IMR-90 (cell line): Measurements from ENCODE around the gene CHI3L1. TPM values are rescaled to one million over a fixed set of nuclear protein-coding genes. Genes with fewer than 3 reads are reported as not detected.

ENCODE experiments used
- ATAC-seq: fragments of 200-7000 bp; cut with Tn5 transposase; 2 replicates; pipeline ENCODE4 v1.9.1; 2020; ENCODE audit warnings: low read depth, mild to moderate bottlenecking, moderate library complexity
- BruUV-seq: library from RNA; stranded (reverse); fragments of 400-500 nt; replicated peaks from 2 replicates; lab custom pipeline; 2021; lab: Mats Ljungman, UMichigan
- CTCF ChIA-PET: fragments of 300-600 bp; formaldehyde crosslinking; extraction: SDS; loops from one replicate; lab custom pipeline; 2021; ENCODE audit warnings: antibody characterized with exemption; lab: Yijun Ruan, JAX
- POLR2A ChIA-PET: fragments of 300-600 bp; sonication (Branson Sonifier 250); formaldehyde crosslinking; loops from one replicate; lab custom pipeline; 2022; ENCODE audit warnings: antibody characterized with exemption; ENCODE audit not compliant: unreplicated experiment; lab: Charles Lee
- DNase-seq: peaks from one replicate; pipeline ENCODE4 v3.0.0; 2013
- H2AFZ ChIP-seq: replicated peaks from 2 replicates; pipeline ENCODE3; 2013; ENCODE audit warnings: low read length, mild to moderate bottlenecking; ENCODE audit not compliant: poor library complexity
- H2AK5ac ChIP-seq: 2 replicates; pipeline ENCODE4 v1.6.1; 2013; ENCODE audit warnings: low read depth, low read length, inconsistent platforms
- H2AK9ac ChIP-seq: replicated peaks from 2 replicates; pipeline ENCODE3; 2013; ENCODE audit warnings: mild to moderate bottlenecking, low read depth, low read length, moderate library complexity; ENCODE audit not compliant: poor library complexity
- H2BK120ac ChIP-seq: 2 replicates; pipeline ENCODE4 v1.6.1; 2013; ENCODE audit warnings: low read depth, low read length, inconsistent platforms
- H2BK15ac ChIP-seq: 3 replicates; pipeline ENCODE4 v1.6.1; 2013; ENCODE audit warnings: low read depth, low read length, inconsistent platforms
- H2BK20ac ChIP-seq: 2 replicates; pipeline ENCODE4 v1.6.1; 2013; ENCODE audit warnings: low read depth, mild to moderate bottlenecking, inconsistent platforms, low read length, moderate library complexity
- H2BK5ac ChIP-seq: 2 replicates; pipeline ENCODE4 v1.6.1; 2013; ENCODE audit warnings: mild to moderate bottlenecking, low read depth, low read length, inconsistent platforms; ENCODE audit not compliant: poor library complexity, severe bottlenecking
- H3K14ac ChIP-seq: replicated peaks from 2 replicates; pipeline ENCODE4 v1.6.1; 2013; ENCODE audit warnings: low read depth, low read length, inconsistent platforms
- H3K18ac ChIP-seq: 2 replicates; pipeline ENCODE4 v1.6.1; 2013; ENCODE audit warnings: low read depth, low read length, control low read depth
- H3K23ac ChIP-seq: 2 replicates; pipeline ENCODE4 v1.6.1; 2013; ENCODE audit warnings: low read depth, low read length, inconsistent platforms
- H3K27ac ChIP-seq: 2 replicates; pipeline ENCODE4 v1.5.1; 2013; ENCODE audit warnings: mild to moderate bottlenecking, control low read depth, low read length; ENCODE audit not compliant: insufficient read depth
- H3K27me3 ChIP-seq: 2 replicates; pipeline ENCODE4 v1.6.1; 2013; ENCODE audit warnings: low read length; ENCODE audit not compliant: control insufficient read depth, insufficient read depth
- H3K36me3 ChIP-seq: 2 replicates; pipeline ENCODE4 v1.6.1; 2013; ENCODE audit warnings: low read length, mixed read lengths; ENCODE audit not compliant: control insufficient read depth, insufficient read depth
- H3K4ac ChIP-seq: 2 replicates; pipeline ENCODE4 v1.6.1; 2013; ENCODE audit warnings: low read depth, low read length, inconsistent platforms
- H3K4me1 ChIP-seq: 2 replicates; pipeline ENCODE4 v1.6.1; 2013; ENCODE audit warnings: low read length, mixed read lengths; ENCODE audit not compliant: control insufficient read depth, insufficient read depth
- H3K4me2 ChIP-seq: 2 replicates; pipeline ENCODE4 v1.6.1; 2013; ENCODE audit warnings: low read depth, mild to moderate bottlenecking, control low read depth, low read length, moderate library complexity
- H3K4me3 ChIP-seq: 2 replicates; pipeline ENCODE4 v1.5.1; 2013; ENCODE audit warnings: low read depth, mild to moderate bottlenecking, control low read depth, low read length, moderate library complexity; ENCODE audit not compliant: insufficient read depth
- H3K56ac ChIP-seq: 2 replicates; pipeline ENCODE4 v1.6.1; 2013; ENCODE audit warnings: low read length, inconsistent platforms; ENCODE audit not compliant: insufficient read depth; ENCODE audit errors: extremely low read depth
- H3K79me1 ChIP-seq, 2 experiments: 2 replicates each; pipeline ENCODE4 v1.6.1; 2013; ENCODE audit warnings: low read length in 2 of 2, inconsistent platforms in 1 of 2, low read depth in 1 of 2
- H3K9ac ChIP-seq: 2 replicates; pipeline ENCODE4 v1.6.1; 2013; ENCODE audit warnings: low read depth, low read length, control low read depth
- H3K9me1 ChIP-seq: 2 replicates; pipeline ENCODE4 v1.6.1; 2013; ENCODE audit warnings: low read length, inconsistent platforms; ENCODE audit not compliant: insufficient read depth
- H3K9me3 ChIP-seq: 2 replicates; pipeline ENCODE4 v1.6.1; 2013; ENCODE audit warnings: low read length; ENCODE audit not compliant: control insufficient read depth, insufficient read depth
- H4K20me1 ChIP-seq: 2 replicates; pipeline ENCODE4 v1.6.1; 2013; ENCODE audit warnings: low read length, inconsistent platforms; ENCODE audit not compliant: insufficient read depth
- H4K5ac ChIP-seq: 2 replicates; pipeline ENCODE4 v1.6.1; 2013; ENCODE audit warnings: mild to moderate bottlenecking, low read depth, low read length, control low read depth
- H4K8ac ChIP-seq, 2 experiments: 2 replicates each; pipeline ENCODE4 v1.6.1; 2013; ENCODE audit warnings: low read depth in 2 of 2, low read length in 2 of 2, control low read depth in 1 of 2, inconsistent platforms in 1 of 2
- H4K91ac ChIP-seq: 2 replicates; pipeline ENCODE4 v1.6.1; 2013; ENCODE audit warnings: low read depth, low read length, inconsistent platforms; ENCODE audit not compliant: insufficient read depth
- CEBPB ChIP-seq: IDR thresholded peaks from 2 replicates; pipeline ENCODE4 v1.6.1; 2012; ENCODE audit warnings: low read depth, low read length, improper control_type of control experiment
- FOS ChIP-seq: fragments of 150-350 bp; IDR thresholded peaks from 2 replicates; pipeline ENCODE4 v1.6.1; 2016; ENCODE audit warnings: low read depth, low read length
- MAZ ChIP-seq: IDR thresholded peaks from 2 replicates; pipeline ENCODE4 v1.6.1; 2012; ENCODE audit warnings: low read depth, mild to moderate bottlenecking, low read length, improper control_type of control experiment, moderate library complexity, borderline replicate concordance
- POLR2A ChIP-seq: IDR thresholded peaks from 2 replicates; pipeline ENCODE4 v1.6.1; 2012; ENCODE audit warnings: mild to moderate bottlenecking, low read depth, low read length
- RCOR1 ChIP-seq: IDR thresholded peaks from 2 replicates; pipeline ENCODE4 v1.6.1; 2012; ENCODE audit warnings: mild to moderate bottlenecking, low read length, improper control_type of control experiment; ENCODE audit not compliant: insufficient replicate concordance
- RFX5 ChIP-seq: IDR thresholded peaks from 2 replicates; pipeline ENCODE4 v1.8.0; 2012; ENCODE audit warnings: low read depth, mild to moderate bottlenecking, low read length, moderate library complexity
- WGBS, 2 experiments: methylation state at CpG; one replicate each; pipeline versions ENCODE4 v1.1.5 to v1.1.7; 2013; ENCODE audit warnings: missing lambda C conversion rate in 2 of 2; ENCODE audit not compliant: insufficient read length in 1 of 2; ENCODE audit errors: extremely low coverage in 2 of 2; 5-methylcytosine and 5-hydroxymethylcytosine counted together
- dilution Hi-C: fragments of 300-500 bp; cut with HindIII; formaldehyde crosslinking; loops from one replicate; pipeline ENCODE4 v1.14.3; 2018; ENCODE audit warnings: low sequenced_read_pairs; ENCODE audit not compliant: unreplicated experiment
- in situ Hi-C: fragments of 300-500 bp; cut with MboI; formaldehyde crosslinking; loops from 3 replicates; pipeline ENCODE4 v1.14.3; 2019; ENCODE audit warnings: low sequenced_read_pairs, inconsistent platforms, mixed read lengths
- intact Hi-C: fragments of 100-400 bp; cut with micrococcal nuclease; formaldehyde crosslinking; loops from 2 replicates; pipeline ENCODE4 v1.10.0; 2022
- polyA plus RNA-seq, 3 experiments: library from polyadenylated mRNA; depleted of rRNA; stranded (reverse); fragments of >200 nt; gene quantifications; 2 replicates each; pipeline ENCODE4 v1.2.3, GENCODE V29; 2012; ENCODE audit warnings: low replicate concordance in 1 of 3
- total RNA-seq: library from RNA; depleted of rRNA; stranded (reverse); fragments of >200 nt; gene quantifications from 2 replicates; pipeline ENCODE4 v1.2.3, GENCODE V29; 2012
- TF ChIP-seq, protein P1 (sequence below): conservative IDR thresholded peaks from 2 replicates; pipeline ENCODE4 v1.5.1; 2012; ENCODE audit warnings: mild to moderate bottlenecking, low read depth, low read length, improper control_type of control experiment
- TF ChIP-seq, protein P2 (sequence below): fragments of 150-350 bp; IDR thresholded peaks from 2 replicates; pipeline ENCODE4 v1.6.1; 2016; ENCODE audit warnings: low read depth, mild to moderate bottlenecking, low read length, moderate library complexity, borderline replicate concordance

Gene CHI3L1
- total and polyA plus RNA-seq, 2 of the 4 experiments (the other 2 are of a cell fraction), result 0.17 TPM; not detected in 1

DNA sequence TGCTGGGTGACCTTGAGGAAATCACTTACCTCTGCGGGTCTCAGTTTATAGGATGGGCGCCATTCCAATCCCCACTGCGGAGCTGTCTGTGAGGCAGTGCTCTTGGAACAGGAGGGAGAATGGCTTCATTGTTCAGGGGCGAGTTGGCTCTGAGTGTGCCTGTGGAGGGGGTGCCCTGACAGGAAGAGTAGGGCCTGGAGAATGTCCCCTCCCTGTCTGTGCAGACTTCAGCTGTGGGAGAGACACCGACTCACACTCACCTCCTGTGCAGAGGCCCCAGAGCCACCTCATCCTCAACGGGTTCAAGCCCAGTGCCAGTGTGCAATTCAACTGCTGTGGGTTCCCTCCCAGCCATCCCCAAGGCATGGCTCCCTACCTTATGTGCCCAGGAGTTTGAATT is 41.8 kb downstream of the CHI3L1 start:
- no TSS peak for BruUV-seq
- Histone ChIP-seq H2BK20ac (no peak overlapping the region), H3K27me3 (peaks cover 16% of the 10 kb centered on the region), H3K4me3 (no peak overlapping the region), H3K79me1 (no peaks in the 10 kb centered on the region), H2AFZ (no peak overlapping the region), H3K36me3 (no peaks in the 10 kb centered on the region), H3K23ac (no peak overlapping the region), H2BK120ac (no peak overlapping the region), H4K91ac (no peak overlapping the region), H3K9ac (no peak overlapping the region), H3K9me1 (no peaks in the 10 kb centered on the region), H2AK5ac (no peak overlapping the region), H3K4me1 (no peaks in the 10 kb centered on the region; the same call in 1 of the 2 replicates), H2BK15ac (no peak overlapping the region), H3K18ac (no peak overlapping the region), H3K27ac (no peak overlapping the region), H4K8ac (no peak overlapping the region), H3K14ac (no peak overlapping the region), H3K9me3 (peaks cover 2% of the 10 kb centered on the region; the same call in 1 of the 2 replicates), H3K56ac (no peak overlapping the region), H4K20me1 (no peaks in the 10 kb centered on the region), H4K5ac (no peak overlapping the region), H2BK5ac (no peak overlapping the region), H3K4ac (no peak overlapping the region), H2AK9ac (no peak overlapping the region), H3K4me2 (no peak overlapping the region)
- POLR2A ChIA-PET, result no interaction called here
- in situ Hi-C loops (no loop called here), dilution Hi-C loops (no loop called here), intact Hi-C loops (no loop called here)
- DNase-seq, result peak; percentile 48
- CTCF ChIA-PET, result no interaction called here
- no peak for ATAC-seq
- TF ChIP-seq CEBPB, result no peak
- no peak for TF ChIP-seq RCOR1
- TF ChIP-seq, protein P1, sequence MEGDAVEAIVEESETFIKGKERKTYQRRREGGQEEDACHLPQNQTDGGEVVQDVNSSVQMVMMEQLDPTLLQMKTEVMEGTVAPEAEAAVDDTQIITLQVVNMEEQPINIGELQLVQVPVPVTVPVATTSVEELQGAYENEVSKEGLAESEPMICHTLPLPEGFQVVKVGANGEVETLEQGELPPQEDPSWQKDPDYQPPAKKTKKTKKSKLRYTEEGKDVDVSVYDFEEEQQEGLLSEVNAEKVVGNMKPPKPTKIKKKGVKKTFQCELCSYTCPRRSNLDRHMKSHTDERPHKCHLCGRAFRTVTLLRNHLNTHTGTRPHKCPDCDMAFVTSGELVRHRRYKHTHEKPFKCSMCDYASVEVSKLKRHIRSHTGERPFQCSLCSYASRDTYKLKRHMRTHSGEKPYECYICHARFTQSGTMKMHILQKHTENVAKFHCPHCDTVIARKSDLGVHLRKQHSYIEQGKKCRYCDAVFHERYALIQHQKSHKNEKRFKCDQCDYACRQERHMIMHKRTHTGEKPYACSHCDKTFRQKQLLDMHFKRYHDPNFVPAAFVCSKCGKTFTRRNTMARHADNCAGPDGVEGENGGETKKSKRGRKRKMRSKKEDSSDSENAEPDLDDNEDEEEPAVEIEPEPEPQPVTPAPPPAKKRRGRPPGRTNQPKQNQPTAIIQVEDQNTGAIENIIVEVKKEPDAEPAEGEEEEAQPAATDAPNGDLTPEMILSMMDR, result no peak
- no peak for TF ChIP-seq RFX5
- no peak for TF ChIP-seq POLR2A
- TF ChIP-seq FOS, result no peak
- no peak for TF ChIP-seq MAZ
- TF ChIP-seq, protein P2, sequence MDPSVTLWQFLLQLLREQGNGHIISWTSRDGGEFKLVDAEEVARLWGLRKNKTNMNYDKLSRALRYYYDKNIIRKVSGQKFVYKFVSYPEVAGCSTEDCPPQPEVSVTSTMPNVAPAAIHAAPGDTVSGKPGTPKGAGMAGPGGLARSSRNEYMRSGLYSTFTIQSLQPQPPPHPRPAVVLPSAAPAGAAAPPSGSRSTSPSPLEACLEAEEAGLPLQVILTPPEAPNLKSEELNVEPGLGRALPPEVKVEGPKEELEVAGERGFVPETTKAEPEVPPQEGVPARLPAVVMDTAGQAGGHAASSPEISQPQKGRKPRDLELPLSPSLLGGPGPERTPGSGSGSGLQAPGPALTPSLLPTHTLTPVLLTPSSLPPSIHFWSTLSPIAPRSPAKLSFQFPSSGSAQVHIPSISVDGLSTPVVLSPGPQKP, result no peak
- no CpG with 5 or more reads among the region's 6 CpGs for WGBS, 2 experiments
